Naive thymus-derived CD8-positive, alpha-beta T cell (primary cell): Measurements from ENCODE around the gene ZNF469. TPM values are rescaled to one million over a fixed set of nuclear protein-coding genes. Genes with fewer than 3 reads are reported as not detected.

Source experiments
- ATAC-seq, 2 donors: fragments of 150-1000 bp; cut with Tn5 transposase in 1 of 2; sonication (Bioruptor Pico), chemical (Tn5 transposase) in 1 of 2; 1 replicate in 1 of 2; 2 replicates in 1 of 2; pipeline ENCODE4 v1.10.0; 2021; ENCODE audit warnings: mild to moderate bottlenecking in 2 of 2, moderate library complexity in 2 of 2
- POLR2A ChIA-PET: fragments of 350-600 bp; sonication (Branson Sonifier 250); formaldehyde crosslinking; loops from one replicate; lab custom pipeline; 2021; ENCODE audit warnings: antibody characterized with exemption; lab: Charles Lee
- DNase-seq, 10 donors: peaks; one replicate each; pipeline versions ENCODE4 v3.0.0 to v3.0.0-alpha.2; 2020 to 2022
- H3K27ac Mint-ChIP-seq, 10 donors: one replicate each; pipeline ENCODE4 v1.8.0; 2020 to 2022; ENCODE audit warnings: mild to moderate bottlenecking in 10 of 10, mixed read lengths in 10 of 10, moderate library complexity in 4 of 10, inconsistent platforms in 1 of 10
- H3K27me3 Mint-ChIP-seq, 5 donors: one replicate each; pipeline ENCODE4 v1.8.0; 2021 to 2022; ENCODE audit warnings: mixed read lengths in 5 of 5
- H3K36me3 Mint-ChIP-seq, 3 donors: one replicate each; pipeline ENCODE4 v1.8.0; 2020 to 2022; ENCODE audit warnings: mixed read lengths in 3 of 3, mild to moderate bottlenecking in 2 of 3, inconsistent platforms in 1 of 3
- H3K4me1 Mint-ChIP-seq, 4 donors: one replicate each; pipeline ENCODE4 v1.8.0; 2021 to 2022; ENCODE audit warnings: mixed read lengths in 4 of 4
- H3K4me3 Mint-ChIP-seq, 10 donors: one replicate each; pipeline ENCODE4 v1.8.0; 2020 to 2022; ENCODE audit warnings: mild to moderate bottlenecking in 10 of 10, mixed read lengths in 10 of 10, moderate library complexity in 6 of 10, inconsistent platforms in 1 of 10
- H3K9me3 Mint-ChIP-seq, 9 donors: one replicate each; pipeline ENCODE4 v1.8.0; 2020 to 2022; ENCODE audit warnings: mixed read lengths in 9 of 9, mild to moderate bottlenecking in 3 of 9, inconsistent platforms in 1 of 9, moderate library complexity in 1 of 9
- polyA plus RNA-seq, 3 donors: library from polyadenylated mRNA; unstranded; fragments of 300-500 nt; fragmentation: Illumina TruSeq; gene quantifications; one replicate each; pipeline ENCODE4 v1.2.3, GENCODE V29; 2021
- total RNA-seq, 8 experiments: library from RNA in 2 of 8; stranded (reverse) in 2 of 8; gene quantifications; one replicate each; pipeline ENCODE4 v1.2.3 and lab custom pipeline; 2021 to 2026

Gene ZNF469
- total and polyA plus RNA-seq, 5 experiments from 2014 or later, result 0.01 to 2.1 (median 0.10) TPM

- Mint-ChIP-seq H3K36me3 (no peaks in the 10 kb centered on the region), H3K4me1 (peaks cover 2 to 12% (median 8%) of the 10 kb centered on the region in 4 donors), H3K27ac (no peak overlapping the region), H3K27me3 (peaks cover 0 to 5% (median 0%) of the 10 kb centered on the region in 5 donors), H3K4me3 (no peak overlapping the region), H3K9me3 (peaks cover 0 to 10% (median 0%) of the 10 kb centered on the region in 9 donors)
- DNase-seq, result no peak
- POLR2A ChIA-PET, result no interaction called here
- no peak for ATAC-seq
Observed at GRCh38 chr16:88426018-88426417, 43.3 kb downstream of the ZNF469 start.

GRCh38 chr16:88427376-88427775, 44.6 kb downstream of the ZNF469 start:
- H3K27ac Mint-ChIP-seq, result no peak overlapping the region
- no peak for ATAC-seq
- no peaks in the 10 kb centered on the region for H3K36me3 Mint-ChIP-seq
- peaks cover 5 to 20% (median 11%) of the 10 kb centered on the region in 4 donors for H3K4me1 Mint-ChIP-seq
- POLR2A ChIA-PET, result no interaction called here
- H3K27me3 Mint-ChIP-seq, result peaks cover 0 to 3% (median 0%) of the 10 kb centered on the region in 5 donors
- peaks cover 0 to 10% (median 0%) of the 10 kb centered on the region in 9 donors for H3K9me3 Mint-ChIP-seq
- DNase-seq, result no peak
- no peak overlapping the region for H3K4me3 Mint-ChIP-seq

- no peaks in the 10 kb centered on the region for H3K36me3 Mint-ChIP-seq
- DNase-seq (no peak), ATAC-seq (no peak)
- peaks cover 5 to 19% (median 11%) of the 10 kb centered on the region in 4 donors for H3K4me1 Mint-ChIP-seq
- H3K9me3 Mint-ChIP-seq, result peaks cover 0 to 2% (median 0%) of the 10 kb centered on the region in 9 donors
- H3K4me3 Mint-ChIP-seq, result peak overlapping the region in 2 of 10 donors; percentile 18 to 62
- no peak overlapping the region for H3K27ac Mint-ChIP-seq
- no peaks in the 10 kb centered on the region for H3K27me3 Mint-ChIP-seq
- POLR2A ChIA-PET, result no interaction called here
Observed at GRCh38 chr16:88428156-88428555, 45.4 kb downstream of the ZNF469 start.

GRCh38 chr16:88428616-88429386, 46.0 kb downstream of the ZNF469 start:
- H3K36me3 Mint-ChIP-seq, result no peaks in the 10 kb centered on the region
- no peaks in the 10 kb centered on the region for H3K27me3 Mint-ChIP-seq
- no peak overlapping the region for H3K27ac Mint-ChIP-seq
- no peak for ATAC-seq
- H3K4me1 Mint-ChIP-seq, result peaks cover 5 to 18% (median 11%) of the 10 kb centered on the region in 4 donors
- H3K9me3 Mint-ChIP-seq, result no peaks in the 10 kb centered on the region
- no peak for DNase-seq
- POLR2A ChIA-PET, result no interaction called here
- peak overlapping the region in 7 of 10 donors; percentile 7 to 62 (median 43) for H3K4me3 Mint-ChIP-seq

DNA sequence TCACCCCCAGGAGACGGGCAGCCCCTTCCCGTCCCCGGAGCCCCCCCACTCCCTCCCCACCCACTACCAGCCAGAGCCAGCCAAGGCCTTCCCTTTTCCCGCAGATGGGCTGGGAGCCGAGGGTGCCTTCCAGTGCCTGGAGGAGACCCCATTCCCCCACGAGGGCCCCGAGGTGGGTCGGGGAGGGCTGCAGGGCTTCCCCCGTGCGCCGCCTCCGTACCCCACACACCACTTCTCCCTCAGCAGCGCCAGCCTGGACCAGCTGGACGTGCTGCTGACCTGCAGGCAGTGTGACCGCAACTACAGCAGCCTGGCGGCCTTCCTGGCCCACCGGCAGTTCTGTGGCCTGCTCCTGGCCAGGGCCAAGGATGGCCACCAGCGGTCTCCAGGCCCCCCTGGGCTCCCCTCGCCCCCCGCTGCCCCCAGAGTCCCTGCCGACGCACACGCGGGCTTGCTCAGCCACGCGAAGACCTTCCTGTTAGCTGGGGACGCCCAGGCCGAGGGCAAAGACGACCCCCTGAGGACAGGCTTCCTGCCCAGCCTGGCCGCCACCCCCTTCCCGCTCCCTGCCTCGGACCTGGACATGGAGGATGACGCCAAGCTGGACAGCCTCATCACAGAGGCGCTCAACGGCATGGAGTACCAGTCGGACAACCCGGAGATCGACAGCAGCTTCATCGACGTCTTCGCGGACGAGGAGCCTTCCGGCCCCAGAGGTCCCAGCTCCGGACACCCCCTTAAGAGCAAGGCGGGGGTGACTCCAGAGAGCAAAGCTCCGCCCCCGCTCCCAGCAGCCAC, 46.8 kb downstream of the ZNF469 start:
- POLR2A ChIA-PET, result interaction anchor here (0.7 to 1.2 kb wide), 5 partner anchors 23 to 479 kb away, joined by 3 to 4 read pairs (median 3); partner anchors contain the start of genes BANP, ZC3H18 and ZFPM1
- Mint-ChIP-seq H3K4me3 (peak overlapping the region; percentile 63 to 80 (median 74)), H3K4me1 (peaks cover 5 to 11% (median 8%) of the 10 kb centered on the region in 4 donors), H3K9me3 (no peaks in the 10 kb centered on the region), H3K27me3 (no peaks in the 10 kb centered on the region), H3K36me3 (no peaks in the 10 kb centered on the region), H3K27ac (peak overlapping the region in 3 of 10 donors; percentile 36 to 76 (median 44))
- no peak for DNase-seq
- ATAC-seq, result no peak

DNA sequence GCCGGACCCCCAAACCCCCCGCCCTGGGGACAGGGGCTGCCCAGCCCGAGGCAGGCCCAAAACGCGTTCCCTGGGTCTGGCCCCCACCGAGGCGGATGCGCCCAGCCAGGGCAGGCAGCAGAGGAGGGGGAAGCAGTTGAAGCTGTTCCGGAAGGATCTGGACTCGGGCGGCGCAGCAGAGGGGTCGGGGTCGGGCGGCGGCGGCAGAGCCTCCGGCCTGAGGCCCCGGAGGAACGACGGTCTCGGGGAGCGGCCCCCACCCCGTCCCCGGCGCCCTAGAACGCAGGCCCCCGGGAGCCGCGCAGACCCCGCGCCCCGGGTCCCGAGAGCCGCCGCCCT, 47.4 kb downstream of the ZNF469 start:
- H3K4me1 Mint-ChIP-seq, result peaks cover 5 to 11% (median 8%) of the 10 kb centered on the region in 4 donors
- ATAC-seq, result peak; percentile 54 to 56
- DNase-seq, result peak in 4 of 10 donors; percentile 19 to 26 (median 24)
- H3K27ac Mint-ChIP-seq, result peak overlapping the region in 1 of 10 donors; percentile 44
- H3K27me3 Mint-ChIP-seq, result no peaks in the 10 kb centered on the region
- no peaks in the 10 kb centered on the region for H3K36me3 Mint-ChIP-seq
- H3K4me3 Mint-ChIP-seq, result peak overlapping the region; percentile 24 to 80 (median 68)
- no peaks in the 10 kb centered on the region for H3K9me3 Mint-ChIP-seq
- POLR2A ChIA-PET, result interaction anchor here (0.7 to 1.2 kb wide), 5 partner anchors 22 to 479 kb away, joined by 3 to 4 read pairs (median 3); partner anchors contain the start of genes BANP, ZC3H18 and ZFPM1

DNA sequence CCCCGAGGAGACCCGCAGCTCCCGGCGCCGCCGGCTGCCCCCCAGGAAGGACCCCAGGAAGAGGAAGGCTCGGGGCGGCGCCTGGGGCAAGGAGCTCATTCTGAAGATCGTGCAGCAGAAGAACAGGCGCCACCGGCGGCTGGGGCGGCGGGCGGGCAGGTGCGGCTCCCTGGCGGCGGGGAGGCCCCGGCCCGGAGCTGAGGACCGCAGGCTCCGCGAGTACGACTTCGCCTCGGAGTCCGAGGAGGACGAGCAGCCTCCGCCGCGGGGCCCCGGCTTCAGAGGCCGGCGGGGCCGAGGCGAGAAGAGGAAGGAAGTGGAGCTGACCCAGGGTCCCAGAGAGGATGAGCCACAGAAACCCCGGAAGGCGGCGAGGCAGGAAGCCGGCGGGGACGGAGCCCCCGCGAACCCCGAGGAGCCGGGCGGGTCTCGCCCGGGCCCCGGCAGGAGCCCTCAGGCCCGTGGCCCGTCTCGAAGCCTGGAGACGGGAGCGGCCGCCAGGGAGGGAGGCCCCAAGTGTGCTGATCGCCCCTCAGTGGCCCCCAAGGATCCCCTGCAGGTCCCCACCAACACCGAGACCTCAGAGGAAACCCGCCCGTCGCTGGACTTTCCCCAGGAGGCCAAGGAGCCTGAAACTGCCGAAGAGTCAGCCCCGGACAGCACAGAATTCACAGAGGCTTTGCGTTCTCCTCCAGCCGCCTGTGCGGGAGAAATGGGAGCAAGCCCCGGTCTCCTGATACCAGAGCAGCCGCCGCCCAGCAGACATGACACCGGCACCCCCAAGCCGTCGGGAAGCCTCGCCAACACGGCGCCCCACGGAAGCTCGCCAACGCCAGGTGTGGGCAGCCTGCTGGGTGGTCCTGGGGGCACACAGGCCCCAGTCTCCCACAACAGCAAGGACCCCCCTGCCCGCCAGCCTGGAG, 48.0 kb downstream of the ZNF469 start:
- Mint-ChIP-seq H3K4me1 (peaks cover 4 to 11% (median 7%) of the 10 kb centered on the region in 4 donors), H3K36me3 (no peaks in the 10 kb centered on the region), H3K4me3 (peak overlapping the region; percentile 44 to 81 (median 68)), H3K27me3 (no peaks in the 10 kb centered on the region), H3K9me3 (no peaks in the 10 kb centered on the region), H3K27ac (peak overlapping the region in 7 of 10 donors; percentile 29 to 68 (median 57))
- ATAC-seq, result peak; percentile 80 to 81
- POLR2A ChIA-PET, result interaction anchor here (0.5 to 1.2 kb wide), 6 partner anchors 22 to 1119 kb away, joined by 3 to 4 read pairs (median 3); partner anchors contain the start of genes BANP, ZC3H18 and ZFPM1
- DNase-seq, result peak in 7 of 10 donors; percentile 26 to 57 (median 50)

- DNase-seq (no peak), ATAC-seq (no peak)
- no peaks in the 10 kb centered on the region for H3K36me3 Mint-ChIP-seq
- no peaks in the 10 kb centered on the region for H3K9me3 Mint-ChIP-seq
- no peaks in the 10 kb centered on the region for H3K27me3 Mint-ChIP-seq
- H3K4me3 Mint-ChIP-seq, result peak overlapping the region; percentile 44 to 81 (median 68)
- peak overlapping the region in 5 of 10 donors; percentile 40 to 74 (median 63) for H3K27ac Mint-ChIP-seq
- POLR2A ChIA-PET, result no interaction called here
- peaks cover 4 to 11% (median 7%) of the 10 kb centered on the region in 4 donors for H3K4me1 Mint-ChIP-seq
Observed at GRCh38 chr16:88431651-88432050, 48.9 kb downstream of the ZNF469 start.

- no peak for ATAC-seq
- peak overlapping the region in 2 of 10 donors; percentile 40 to 74 for H3K27ac Mint-ChIP-seq
- peak overlapping the region in 9 of 10 donors; percentile 43 to 76 (median 62) for H3K4me3 Mint-ChIP-seq
- H3K36me3 Mint-ChIP-seq, result no peaks in the 10 kb centered on the region
- POLR2A ChIA-PET, result interaction anchor here (1.1 kb wide), 1 partner anchor 23 kb away, joined by 4 read pairs; no protein-coding TSS in a partner anchor
- H3K9me3 Mint-ChIP-seq, result no peaks in the 10 kb centered on the region
- peaks cover 4 to 11% (median 7%) of the 10 kb centered on the region in 4 donors for H3K4me1 Mint-ChIP-seq
- DNase-seq, result no peak
- no peaks in the 10 kb centered on the region for H3K27me3 Mint-ChIP-seq
Observed at GRCh38 chr16:88432174-88432573, 49.4 kb downstream of the ZNF469 start.
